ENCODE measurements around the gene TLCD2.
"Not testable (repeated sequence)": the region's sequence is repeated elsewhere in the genome, so short reads cannot be mapped to it uniquely, and the experiment has no call there.

The TLCD2 gene

DNA sequence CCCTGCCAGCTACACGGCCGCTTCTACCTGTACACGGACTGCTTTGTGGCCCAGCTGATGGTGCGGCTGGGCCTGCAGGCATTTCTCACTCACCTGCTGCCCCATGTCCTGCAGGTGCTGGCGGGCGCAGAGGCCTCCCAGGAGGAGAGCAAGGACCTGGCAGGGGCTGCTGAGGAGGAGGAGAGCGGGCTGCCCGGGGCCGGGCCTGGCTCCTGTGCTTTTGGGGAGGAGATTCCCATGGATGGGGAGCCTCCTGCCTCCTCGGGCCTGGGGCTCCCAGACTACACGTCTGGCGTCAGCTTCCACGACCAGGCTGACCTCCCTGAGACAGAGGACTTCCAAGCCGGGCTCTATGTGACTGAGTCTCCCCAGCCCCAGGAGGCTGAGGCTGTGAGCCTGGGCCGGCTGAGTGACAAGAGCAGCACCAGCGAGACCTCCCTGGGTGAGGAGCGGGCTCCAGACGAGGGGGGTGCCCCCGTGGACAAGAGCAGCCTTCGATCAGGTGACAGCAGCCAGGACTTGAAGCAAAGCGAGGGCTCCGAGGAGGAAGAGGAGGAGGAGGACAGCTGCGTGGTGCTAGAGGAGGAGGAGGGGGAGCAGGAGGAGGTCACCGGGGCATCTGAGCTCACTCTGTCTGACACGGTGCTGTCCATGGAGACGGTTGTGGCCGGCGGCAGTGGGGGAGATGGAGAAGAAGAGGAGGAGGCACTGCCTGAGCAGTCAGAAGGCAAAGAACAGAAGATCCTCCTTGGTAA is 17.9 kb upstream of the TLCD2 start:
- Mint-ChIP-seq H3K27me3 (no peaks in the 10 kb centered on the region), H3K4me1 (peaks cover 38% of the 10 kb centered on the region), H3K9me3 (no peaks in the 10 kb centered on the region), H3K4me3 (peak overlapping the region; percentile 12), H3K36me3 (peaks cover 25% of the 10 kb centered on the region), H3K27ac (no peak overlapping the region)
- CTCF ChIA-PET: no interaction called here
- DNase-seq: no peak

DNA sequence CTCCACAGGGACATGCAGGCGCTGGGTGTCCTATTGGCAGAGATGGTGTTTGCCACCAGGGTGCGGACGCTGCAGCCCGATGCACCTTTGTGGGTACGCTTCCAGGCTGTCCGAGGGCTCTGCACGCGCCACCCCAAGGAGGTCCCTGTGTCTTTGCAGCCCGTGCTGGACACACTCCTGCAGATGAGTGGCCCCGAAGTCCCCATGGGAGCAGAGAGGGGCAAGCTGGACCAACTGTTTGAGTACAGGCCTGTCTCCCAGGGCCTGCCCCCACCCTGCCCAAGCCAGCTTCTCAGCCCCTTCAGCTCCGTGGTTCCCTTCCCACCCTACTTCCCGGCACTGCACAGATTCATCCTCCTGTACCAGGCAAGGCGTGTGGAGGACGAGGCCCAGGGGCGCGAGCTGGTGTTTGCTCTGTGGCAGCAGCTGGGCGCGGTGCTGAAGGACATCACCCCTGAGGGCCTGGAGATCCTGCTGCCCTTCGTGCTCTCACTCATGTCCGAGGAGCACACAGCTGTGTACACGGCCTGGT is 17.1 kb upstream of the TLCD2 start:
- H3K4me3 Mint-ChIP-seq: no peak overlapping the region
- no peaks in the 10 kb centered on the region for H3K27me3 Mint-ChIP-seq
- H3K27ac Mint-ChIP-seq: peak overlapping the region; percentile 37

DNA sequence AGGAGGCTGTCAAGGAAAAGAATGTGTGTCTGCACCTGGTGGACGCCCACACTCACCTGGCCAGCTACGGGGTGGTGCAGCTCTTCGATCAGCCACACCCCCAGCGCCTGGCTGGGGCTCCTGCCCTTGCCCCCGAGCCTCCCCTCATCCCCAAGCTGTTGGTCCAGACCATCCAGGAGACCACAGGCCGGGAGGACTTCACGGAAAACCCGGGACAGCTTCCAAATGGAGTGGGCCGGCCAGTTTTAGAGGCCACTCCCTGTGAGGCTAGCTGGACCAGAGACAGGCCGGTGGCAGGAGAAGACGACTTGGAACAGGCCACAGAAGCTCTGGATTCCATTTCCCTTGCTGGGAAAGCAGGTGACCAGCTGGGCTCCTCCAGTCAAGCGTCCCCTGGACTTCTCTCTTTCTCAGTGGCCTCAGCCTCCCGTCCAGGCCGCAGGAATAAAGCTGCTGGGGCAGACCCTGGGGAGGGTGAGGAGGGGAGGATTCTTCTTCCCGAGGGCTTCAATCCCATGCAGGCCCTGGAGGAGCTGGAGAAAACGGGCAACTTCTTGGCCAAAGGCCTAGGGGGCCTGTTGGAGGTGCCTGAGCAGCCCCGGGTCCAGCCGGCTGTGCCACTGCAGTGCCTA is 16.6 kb upstream of the TLCD2 start:
- H3K36me3 Mint-ChIP-seq: peaks cover 23% of the 10 kb centered on the region
- no peaks in the 10 kb centered on the region for H3K27me3 Mint-ChIP-seq
- H3K4me3 Mint-ChIP-seq: peak overlapping the region; percentile 75
- no peaks in the 10 kb centered on the region for H3K9me3 Mint-ChIP-seq
- CTCF ChIA-PET: no interaction called here
- no peak overlapping the region for H3K27ac Mint-ChIP-seq
- no peak for DNase-seq
- peaks cover 51% of the 10 kb centered on the region for H3K4me1 Mint-ChIP-seq

More for the DNA sequence above, 17.1 kb upstream of the TLCD2 start:
- Mint-ChIP-seq H3K4me1 (peaks cover 45% of the 10 kb centered on the region), H3K36me3 (peaks cover 23% of the 10 kb centered on the region), H3K9me3 (no peaks in the 10 kb centered on the region)
- CTCF ChIA-PET: no interaction called here
- no peak for DNase-seq

DNA sequence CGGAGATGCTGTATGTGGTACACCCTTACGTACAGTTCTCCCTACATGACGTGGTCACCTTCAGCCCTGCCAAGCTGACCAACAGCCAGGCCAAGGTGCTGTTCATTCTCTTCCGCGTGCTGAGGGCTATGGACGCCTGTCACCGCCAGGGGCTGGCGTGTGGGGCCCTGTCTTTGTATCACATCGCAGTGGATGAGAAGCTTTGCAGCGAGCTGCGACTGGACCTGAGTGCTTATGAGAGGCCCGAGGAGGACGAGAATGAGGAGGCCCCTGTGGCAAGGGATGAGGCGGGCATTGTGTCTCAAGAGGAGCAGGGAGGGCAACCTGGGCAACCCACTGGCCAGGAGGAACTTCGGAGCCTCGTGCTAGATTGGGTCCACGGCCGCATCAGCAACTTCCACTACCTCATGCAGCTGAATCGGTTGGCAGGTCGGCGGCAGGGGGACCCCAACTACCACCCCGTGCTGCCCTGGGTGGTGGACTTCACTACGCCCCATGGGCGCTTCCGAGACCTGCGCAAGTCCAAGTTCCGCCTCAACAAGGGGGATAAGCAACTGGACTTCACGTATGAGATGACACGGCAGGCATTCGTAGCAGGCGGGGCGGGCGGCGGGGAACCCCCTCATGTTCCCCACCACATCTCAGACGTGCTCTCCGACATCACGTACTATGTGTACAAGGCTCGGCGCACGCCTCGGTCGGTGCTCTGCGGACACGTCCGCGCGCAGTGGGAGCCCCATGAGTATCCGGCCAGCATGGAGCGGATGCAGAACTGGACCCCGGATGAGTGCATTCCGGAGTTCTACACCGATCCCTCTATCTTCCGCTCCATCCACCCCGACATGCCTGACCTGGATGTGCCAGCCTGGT is 15.7 kb upstream of the TLCD2 start:
- H3K36me3 Mint-ChIP-seq: peaks cover 23% of the 10 kb centered on the region
- CTCF ChIA-PET: no interaction called here
- DNase-seq: no peak
- peak overlapping the region; percentile 75 for H3K4me3 Mint-ChIP-seq
- peaks cover 58% of the 10 kb centered on the region for H3K4me1 Mint-ChIP-seq
- no peaks in the 10 kb centered on the region for H3K27me3 Mint-ChIP-seq
- no peaks in the 10 kb centered on the region for H3K9me3 Mint-ChIP-seq
- H3K27ac Mint-ChIP-seq: peak overlapping the region; percentile 67

DNA sequence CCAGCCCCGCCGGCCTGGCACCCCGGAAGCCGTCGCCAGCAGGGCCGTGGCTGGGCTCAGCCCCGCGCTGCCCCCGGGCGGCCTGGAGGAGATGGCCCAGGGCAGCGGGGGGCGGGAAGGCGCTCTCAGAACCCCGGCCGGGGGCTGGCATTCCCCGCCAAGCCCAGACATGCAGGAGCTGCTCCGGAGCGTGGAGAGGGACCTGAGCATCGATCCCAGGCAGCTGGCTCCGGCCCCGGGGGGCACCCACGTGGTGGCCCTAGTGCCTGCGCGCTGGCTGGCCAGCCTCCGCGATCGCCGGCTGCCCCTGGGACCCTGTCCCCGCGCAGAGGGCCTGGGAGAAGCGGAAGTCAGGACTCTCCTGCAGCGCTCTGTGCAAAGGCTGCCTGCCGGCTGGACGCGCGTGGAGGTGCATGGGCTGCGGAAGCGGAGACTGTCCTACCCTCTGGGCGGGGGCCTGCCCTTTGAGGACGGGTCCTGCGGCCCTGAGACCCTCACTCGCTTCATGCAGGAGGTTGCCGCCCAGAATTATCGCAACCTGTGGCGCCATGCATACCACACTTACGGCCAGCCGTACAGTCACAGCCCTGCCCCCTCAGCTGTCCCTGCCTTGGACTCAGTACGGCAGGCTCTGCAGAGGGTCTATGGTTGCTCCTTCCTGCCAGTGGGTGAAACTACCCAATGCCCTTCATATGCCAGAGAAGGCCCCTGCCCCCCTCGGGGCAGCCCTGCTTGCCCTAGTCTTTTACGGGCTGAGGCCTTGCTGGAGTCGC is 14.9 kb upstream of the TLCD2 start:
- Mint-ChIP-seq H3K4me1 (peaks cover 64% of the 10 kb centered on the region), H3K36me3 (peaks cover 20% of the 10 kb centered on the region), H3K27ac (peak overlapping the region; percentile 67), H3K9me3 (no peaks in the 10 kb centered on the region), H3K27me3 (no peaks in the 10 kb centered on the region), H3K4me3 (peak overlapping the region; percentile 75)
- peak; percentile 38 for DNase-seq
- CTCF ChIA-PET: no interaction called here

DNA sequence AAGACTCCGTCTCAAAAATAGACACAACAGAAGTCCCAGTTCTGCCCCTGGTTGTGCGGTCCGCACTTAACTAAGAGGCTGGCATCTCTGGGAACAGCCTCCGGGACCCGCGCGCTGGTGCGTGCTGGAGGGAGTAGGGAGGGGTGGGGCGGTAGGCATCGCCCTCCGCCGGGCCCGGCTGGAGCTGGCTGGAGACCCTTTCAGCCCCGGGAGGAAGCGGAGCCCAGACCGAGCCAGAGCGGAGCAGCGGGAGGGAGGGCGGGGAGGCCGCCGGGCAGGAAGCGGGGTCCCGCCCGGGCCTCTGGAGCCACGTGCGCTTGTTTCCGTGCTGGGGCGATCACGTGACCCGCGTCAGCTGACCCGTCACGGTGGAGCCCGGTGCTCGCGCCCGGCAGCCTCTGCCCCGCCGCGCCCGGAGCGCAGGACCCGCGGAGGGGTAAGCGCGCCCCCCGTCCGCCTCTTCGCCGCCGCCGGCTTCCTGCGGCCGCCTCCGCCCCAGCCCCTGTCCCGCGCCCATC is 14.2 kb upstream of the TLCD2 start, which contains the start of gene WDR81:
WDR81 (plus strand) TSS at position 354 of the 518 bp plus-strand sequence. CDS start 256 bp downstream, outside the sequence.
- peak; percentile 94 for DNase-seq
- CTCF ChIA-PET: no interaction called here
- H3K4me1 Mint-ChIP-seq: peaks cover 63% of the 10 kb centered on the region

DNA sequence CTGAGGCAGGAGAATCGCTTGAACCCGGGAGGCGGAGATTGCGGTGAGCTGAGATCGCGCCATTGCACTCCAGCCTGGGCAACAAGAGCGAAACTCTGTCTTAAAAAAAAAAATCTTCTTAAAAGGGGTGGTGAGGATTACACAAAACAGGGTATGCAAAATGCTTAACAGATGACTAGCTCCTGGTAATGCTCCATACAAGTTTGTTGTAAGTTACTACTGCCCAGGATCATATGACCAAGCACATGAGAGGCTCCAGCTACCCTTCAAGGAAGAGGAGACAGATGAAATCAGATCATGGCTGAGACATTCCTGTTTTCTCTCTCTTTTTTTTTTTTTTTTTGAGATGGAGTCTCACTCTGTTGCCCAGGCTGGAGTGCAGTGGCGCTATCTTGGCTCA is 11.8 kb upstream of the TLCD2 start:
- CTCF ChIA-PET: interaction anchor here (0.7 to 3.2 kb wide), 20 partner anchors 11 to 318 kb away, joined by 3 to 30 read pairs (median 5); partner anchors contain the start of gene RTN4RL1

More for the DNA sequence above, 14.2 kb upstream of the TLCD2 start, which contains the start of gene WDR81:
- H3K9me3 Mint-ChIP-seq: no peaks in the 10 kb centered on the region
- H3K27ac Mint-ChIP-seq: peak within 1 kb of the TSS; percentile 87
- H3K4me3 Mint-ChIP-seq: peak within 1 kb of the TSS; percentile 75
- H3K36me3 Mint-ChIP-seq: peaks cover 16% of the 10 kb centered on the region
- H3K27me3 Mint-ChIP-seq: no peaks in the 10 kb centered on the region

DNA sequence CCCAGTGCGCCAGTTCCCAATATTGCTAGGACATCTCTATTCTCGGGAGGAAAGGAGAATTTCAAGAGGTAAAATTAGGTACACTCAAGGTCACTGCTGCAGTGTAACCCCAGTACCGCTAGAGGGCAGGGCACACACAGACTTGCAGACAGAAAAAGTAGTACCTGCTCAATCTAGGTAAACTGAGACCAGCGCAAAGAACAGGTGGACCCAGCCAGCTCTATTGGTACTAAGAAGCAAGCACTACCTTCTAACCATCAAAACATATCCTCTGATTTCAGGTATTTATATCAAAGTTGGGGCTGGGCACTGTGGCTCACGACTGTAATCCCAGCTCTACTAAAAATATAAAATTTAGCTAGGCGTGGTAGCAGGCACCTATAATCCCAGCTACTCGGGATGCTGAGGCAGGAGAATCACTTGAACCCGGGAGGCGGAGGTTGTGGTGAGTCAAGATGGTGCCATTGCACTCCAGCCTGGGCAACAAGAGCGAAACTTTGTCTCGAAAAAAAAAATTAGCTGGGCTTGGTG is 10.7 kb upstream of the TLCD2 start:
- H3K27me3 Mint-ChIP-seq: peaks cover 6% of the 10 kb centered on the region
- H3K4me3 Mint-ChIP-seq: no peak overlapping the region
- H3K36me3 Mint-ChIP-seq: peaks cover 7% of the 10 kb centered on the region
- CTCF ChIA-PET: interaction anchor here (0.6 to 3.2 kb wide), 30 partner anchors 12 to 615 kb away, joined by 3 to 30 read pairs (median 4); partner anchors contain the start of genes RTN4RL1 and TSR1
- H3K4me1 Mint-ChIP-seq: peaks cover 75% of the 10 kb centered on the region
- peak; percentile 84 for DNase-seq
- no peaks in the 10 kb centered on the region for H3K9me3 Mint-ChIP-seq
- H3K27ac Mint-ChIP-seq: peak overlapping the region; percentile 85

More for the DNA sequence above, 11.8 kb upstream of the TLCD2 start:
- not testable (repeated sequence) for H3K4me3 Mint-ChIP-seq, H3K9me3 Mint-ChIP-seq, DNase-seq, H3K36me3 Mint-ChIP-seq, H3K27me3 Mint-ChIP-seq
- peak overlapping the region; percentile 94 for H3K27ac Mint-ChIP-seq
- peaks cover 73% of the 10 kb centered on the region for H3K4me1 Mint-ChIP-seq

DNA sequence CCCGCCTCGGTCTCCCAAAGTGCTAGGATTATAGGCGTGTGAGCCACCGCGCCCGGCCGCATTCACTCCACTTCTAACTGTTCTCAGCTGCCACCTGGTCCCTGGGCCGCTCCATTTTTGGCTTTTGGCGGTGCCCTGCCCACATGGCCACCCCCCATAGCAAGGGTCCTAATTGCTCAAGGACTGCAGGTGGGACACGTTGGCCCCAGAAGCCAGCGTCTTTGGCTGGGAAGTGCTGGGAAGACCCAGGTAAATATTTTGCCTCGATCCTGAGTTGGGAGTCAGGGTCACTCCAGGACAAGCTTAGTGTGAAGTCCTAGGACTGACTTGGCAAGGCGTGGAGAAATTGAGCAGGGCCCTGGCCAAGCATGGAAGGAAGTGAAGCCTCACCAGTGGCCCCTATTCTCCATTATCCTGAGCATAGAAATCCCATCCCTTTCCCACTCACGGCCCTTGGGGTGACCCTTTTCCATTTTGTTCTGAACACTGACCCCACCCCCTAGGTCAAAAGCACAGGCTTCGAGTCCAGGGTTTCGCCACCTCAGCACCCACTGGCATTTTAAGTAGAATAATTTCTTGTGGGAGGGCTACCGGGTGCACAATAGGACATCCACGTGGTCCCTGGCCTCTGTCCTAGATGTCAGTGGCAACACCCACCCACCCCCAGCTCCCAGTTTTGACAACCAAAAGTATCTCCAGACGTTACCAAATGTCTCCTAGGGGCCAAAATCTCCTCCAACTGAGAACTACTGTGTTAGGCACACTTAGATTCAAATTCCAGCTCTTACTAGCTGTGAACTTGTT is 8.4 kb upstream of the TLCD2 start:
- H3K27ac Mint-ChIP-seq: peak overlapping the region; percentile 92
- CTCF ChIA-PET: interaction anchor here (1.4 to 2.9 kb wide), 2 partner anchors 50 to 147 kb away, joined by 6 to 11 read pairs; no protein-coding TSS in a partner anchor
- peak overlapping the region; percentile 90 for H3K4me3 Mint-ChIP-seq

DNA sequence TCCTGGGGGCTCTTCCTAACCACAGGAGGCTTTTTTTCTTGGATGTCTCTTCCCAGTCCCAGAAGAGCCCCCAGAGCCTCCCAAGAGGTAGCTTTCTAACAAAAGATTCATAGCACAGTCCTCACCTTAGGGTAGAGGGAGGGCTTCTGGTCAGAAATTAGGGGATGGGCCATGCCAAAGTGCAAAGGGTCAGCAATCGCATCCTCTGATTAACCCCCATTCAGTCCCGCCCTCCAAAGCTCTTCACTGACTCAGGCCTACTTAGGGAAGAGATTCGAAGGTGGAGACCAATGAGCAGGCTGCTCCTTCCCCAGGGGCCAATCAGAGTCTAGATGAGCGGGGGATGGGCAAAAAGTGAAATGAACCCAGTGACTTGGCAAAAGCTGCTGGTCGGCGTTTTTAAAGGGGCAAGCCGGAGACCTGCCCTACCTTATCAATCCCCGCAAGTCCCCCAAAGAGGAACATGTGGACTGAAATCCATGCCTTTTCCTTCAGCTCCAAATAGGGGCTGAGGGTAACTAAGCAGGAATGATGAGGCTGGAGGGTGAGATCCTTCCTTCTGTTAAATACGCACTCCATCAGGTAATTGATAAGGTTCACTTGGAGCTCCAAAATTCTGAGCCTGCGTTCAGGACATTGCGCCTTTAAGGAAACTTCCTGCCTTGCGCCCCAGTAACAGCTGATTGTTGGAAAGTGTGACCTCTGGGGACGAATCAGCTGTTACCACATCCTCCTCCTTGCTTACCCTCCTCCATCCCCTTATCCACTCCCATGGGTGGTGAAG is 6.9 kb upstream of the TLCD2 start:
- CTCF ChIA-PET: interaction anchor here (0.7 to 2.9 kb wide), 7 partner anchors 48 to 304 kb away, joined by 3 to 11 read pairs (median 4); partner anchors contain the start of gene RILP
- Mint-ChIP-seq H3K27ac (peak overlapping the region; percentile 92), H3K4me3 (peak overlapping the region; percentile 90), H3K27me3 (peaks cover 40% of the 10 kb centered on the region), H3K36me3 (peaks cover 15% of the 10 kb centered on the region), H3K4me1 (peaks cover 59% of the 10 kb centered on the region), H3K9me3 (no peaks in the 10 kb centered on the region)
- peak; percentile 93 for DNase-seq

More for the DNA sequence above, 8.4 kb upstream of the TLCD2 start:
- Mint-ChIP-seq H3K27me3 (peaks cover 26% of the 10 kb centered on the region), H3K4me1 (peaks cover 72% of the 10 kb centered on the region), H3K9me3 (no peaks in the 10 kb centered on the region), H3K36me3 (peaks cover 3% of the 10 kb centered on the region)
- no peak for DNase-seq

DNA sequence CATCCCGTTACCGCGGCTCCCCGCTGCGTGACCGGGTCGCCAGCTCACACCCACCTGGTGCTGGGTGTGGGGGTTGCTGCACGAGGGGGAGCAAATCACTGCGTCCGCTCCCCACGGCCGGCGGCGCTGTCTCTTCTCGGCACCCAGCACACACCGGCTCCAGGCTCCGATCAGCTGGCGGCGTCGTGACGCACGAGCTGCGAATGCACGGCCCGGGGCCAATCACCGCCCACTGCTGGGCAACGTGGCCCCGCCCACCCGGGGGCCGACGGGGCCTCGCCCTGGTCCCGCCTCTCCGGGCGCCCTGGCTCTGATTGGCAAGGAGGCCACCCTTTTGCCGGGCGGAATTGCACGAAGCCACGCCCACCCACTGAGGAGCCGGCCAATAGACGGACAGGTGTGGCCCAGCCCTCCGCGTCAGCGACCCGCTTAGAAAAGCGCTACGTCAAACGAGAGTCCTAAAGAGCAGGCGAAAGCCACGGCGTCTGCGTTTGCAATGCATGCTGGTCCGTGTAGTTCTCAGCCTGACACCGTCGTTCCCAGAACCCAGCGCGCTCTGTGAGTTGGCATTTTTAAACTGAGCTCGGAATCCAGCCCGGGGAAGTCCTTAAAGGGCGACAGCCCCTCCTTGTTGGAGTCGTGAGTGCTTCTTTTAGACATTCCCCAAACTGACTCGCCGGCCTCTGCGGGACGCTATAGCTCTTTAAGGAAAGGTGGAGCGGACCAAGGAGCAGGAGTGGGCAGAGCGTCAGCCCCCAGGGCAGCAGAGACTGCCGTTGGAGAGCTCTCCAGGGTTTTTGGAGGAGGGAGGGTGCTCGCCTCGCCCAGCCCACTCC is 6.1 kb upstream of the TLCD2 start:
- H3K36me3 Mint-ChIP-seq: peaks cover 17% of the 10 kb centered on the region
- H3K9me3 Mint-ChIP-seq: no peaks in the 10 kb centered on the region
- DNase-seq: peak; percentile 100
- H3K27me3 Mint-ChIP-seq: peaks cover 41% of the 10 kb centered on the region
- peak overlapping the region; percentile 90 for H3K4me3 Mint-ChIP-seq
- H3K4me1 Mint-ChIP-seq: peaks cover 56% of the 10 kb centered on the region
- H3K27ac Mint-ChIP-seq: peak overlapping the region; percentile 92
- CTCF ChIA-PET: interaction anchor here (0.7 to 2.9 kb wide), 6 partner anchors 49 to 304 kb away, joined by 3 to 11 read pairs (median 4); partner anchors contain the start of gene RILP

Data from activated naive CD4-positive, alpha-beta T cell treated with anti-CD3 and anti-CD28 coated beads, Interleukin-2, amount 10 ng/mL, durations not matched to agents 7 days and 5 days (primary cell).